Skin epidermis (tissue), 12 donors: ENCODE data around the gene TOM1L1.

Experiments
- H3K27ac ChIP-seq, 21 experiments: fragments of 200-600 bp; sonication (generic) in 11 of 21; one replicate each; pipeline ENCODE4 v1.5.0; 2020; ENCODE audit warnings: mild to moderate bottlenecking in 3 of 21, inconsistent platforms in 2 of 21, moderate library complexity in 2 of 21
- H3K4me3 ChIP-seq, 7 experiments: fragments of 200-600 bp; sonication (generic) in 2 of 7; one replicate each; pipeline ENCODE4 v1.5.0; 2020; ENCODE audit warnings: inconsistent platforms in 2 of 7, mild to moderate bottlenecking in 2 of 7, moderate library complexity in 1 of 7

The TOM1L1 gene

DNA sequence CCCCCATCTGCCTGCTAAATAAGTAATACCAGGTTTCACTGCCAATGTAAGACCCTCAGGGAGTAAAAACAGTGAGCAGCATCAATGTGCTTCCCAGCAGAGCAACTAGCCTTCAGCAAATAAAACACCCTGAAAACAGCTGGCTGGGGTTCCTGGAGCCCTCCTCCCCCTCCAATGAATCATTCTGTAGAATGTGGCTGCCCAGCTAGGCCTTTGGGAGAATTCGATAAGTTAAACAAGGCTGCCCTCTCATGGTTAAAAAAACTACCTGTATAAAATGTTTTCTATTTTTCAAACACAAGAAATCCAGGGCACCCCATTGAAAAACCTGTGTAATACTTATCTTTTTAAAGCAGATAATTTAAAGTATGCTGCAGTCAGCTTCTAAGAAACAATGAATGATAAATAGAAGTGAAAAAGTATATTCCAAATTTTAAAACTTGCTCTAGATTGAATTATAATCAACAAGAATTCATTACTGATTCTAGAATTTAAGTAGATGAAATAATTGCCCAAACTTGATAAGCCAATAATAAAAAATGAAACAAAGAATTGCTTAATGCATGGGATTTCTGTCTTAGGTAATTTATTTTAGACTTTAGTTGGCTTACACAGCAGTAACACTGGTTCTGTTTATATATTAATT lies 9.4 kb upstream of the TOM1L1 start:
- no peak overlapping the region for H3K27ac ChIP-seq

DNA sequence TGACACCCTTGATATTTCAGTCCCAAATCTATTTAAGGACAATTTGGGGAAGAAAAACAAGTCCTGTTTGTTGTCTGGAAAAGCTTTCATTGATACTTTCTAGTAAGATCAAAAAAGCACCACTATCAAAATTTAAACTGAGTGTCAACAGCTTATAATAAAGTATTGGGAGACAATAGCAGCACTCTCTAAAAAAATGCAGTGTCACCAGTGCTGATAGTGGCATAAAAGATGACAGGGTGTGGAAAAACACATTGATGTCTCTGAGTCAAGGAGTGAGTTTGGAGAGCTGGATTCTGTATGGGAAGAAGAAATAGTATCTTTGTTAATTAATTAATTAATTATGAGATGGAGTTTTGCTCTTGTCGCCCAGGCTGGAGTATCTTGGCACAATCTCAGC lies 8.3 kb upstream of the TOM1L1 start:
- no peak overlapping the region for H3K27ac ChIP-seq
- H3K4me3 ChIP-seq = no peak overlapping the region

More for the DNA sequence above, 9.4 kb upstream of the TOM1L1 start:
- H3K4me3 ChIP-seq = no peak overlapping the region

- H3K27ac ChIP-seq = no peak overlapping the region
Measured at GRCh38 chr17:54898576-54898975, 2.1 kb upstream of the TOM1L1 start.

GRCh38 chr17:54899201-54899600 lies 1.5 kb upstream of the TOM1L1 start:
- no peak overlapping the region for H3K27ac ChIP-seq
- no peak overlapping the region for H3K4me3 ChIP-seq

More at GRCh38 chr17:54898576-54898975, 2.1 kb upstream of the TOM1L1 start:
- no peak overlapping the region for H3K4me3 ChIP-seq

DNA sequence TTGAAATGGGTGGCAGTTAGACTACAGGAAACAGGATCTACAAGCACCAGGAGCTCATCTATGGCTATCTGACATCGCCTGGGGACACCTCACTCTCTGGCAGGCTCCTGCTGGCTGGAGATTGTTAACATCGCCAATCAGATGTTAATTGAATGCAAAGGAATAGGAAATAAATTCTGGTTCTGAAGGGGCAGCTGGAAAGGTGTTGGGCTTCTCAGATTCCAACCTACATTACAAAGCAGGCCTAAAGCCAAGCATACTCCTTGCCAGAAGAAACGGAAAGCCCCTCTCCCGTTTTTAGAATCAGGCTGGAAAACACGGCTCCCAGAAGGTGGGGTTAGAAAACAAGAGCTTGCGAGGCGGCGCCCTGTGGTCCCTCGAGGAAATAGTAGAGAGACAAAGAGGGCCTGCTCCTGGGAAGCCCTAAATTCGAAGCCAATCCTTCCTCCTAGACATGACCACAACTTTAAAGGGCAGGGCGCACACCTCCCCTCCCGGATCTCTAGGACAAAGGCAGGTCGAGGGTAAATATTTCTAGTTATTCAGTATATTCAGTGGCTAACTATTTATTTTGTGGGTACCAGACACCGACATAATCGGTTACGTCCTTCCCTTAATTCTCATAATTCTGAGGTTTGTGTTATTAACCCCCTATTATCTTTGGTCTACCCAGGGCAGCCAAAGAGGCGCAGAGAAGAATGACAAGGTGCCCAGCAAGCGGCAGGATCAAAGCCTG lies 763 bp upstream of the TOM1L1 start:
- Histone ChIP-seq H3K27ac (peak overlapping the region in 4 of 21 experiments; percentile 11 to 76 (median 64)), H3K4me3 (peak overlapping the region; percentile 33 to 54 (median 38))

- H3K27ac ChIP-seq = peak overlapping the region in 15 of 21 experiments; percentile 4 to 76 (median 58)
- peak overlapping the region; percentile 33 to 54 (median 38) for H3K4me3 ChIP-seq
Measured at GRCh38 chr17:54901230-54901822, 674 bp downstream of the TOM1L1 start.

DNA sequence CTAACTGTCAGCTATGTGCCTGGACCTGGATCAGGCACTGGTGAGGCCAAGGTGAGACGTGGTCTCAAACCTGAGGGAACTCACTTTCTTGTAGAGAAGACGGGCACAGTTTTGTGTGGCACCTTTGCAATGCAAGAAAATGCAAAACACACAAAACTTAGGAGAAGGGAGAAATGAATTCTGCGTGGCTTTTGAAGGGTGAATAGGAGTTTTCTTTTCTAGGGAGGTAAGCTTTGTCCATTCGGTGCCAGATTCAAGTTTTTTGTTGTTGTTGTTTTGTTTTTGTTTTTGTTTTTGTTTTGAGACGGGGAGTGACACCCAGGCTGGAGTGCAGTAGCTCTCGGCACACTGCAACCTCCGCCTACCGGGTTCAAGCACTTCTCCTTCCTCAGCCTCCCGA lies 1.4 kb downstream of the TOM1L1 start:
- Histone ChIP-seq H3K4me3 (no peak overlapping the region), H3K27ac (peak overlapping the region in 1 of 21 experiments; percentile 65)

DNA sequence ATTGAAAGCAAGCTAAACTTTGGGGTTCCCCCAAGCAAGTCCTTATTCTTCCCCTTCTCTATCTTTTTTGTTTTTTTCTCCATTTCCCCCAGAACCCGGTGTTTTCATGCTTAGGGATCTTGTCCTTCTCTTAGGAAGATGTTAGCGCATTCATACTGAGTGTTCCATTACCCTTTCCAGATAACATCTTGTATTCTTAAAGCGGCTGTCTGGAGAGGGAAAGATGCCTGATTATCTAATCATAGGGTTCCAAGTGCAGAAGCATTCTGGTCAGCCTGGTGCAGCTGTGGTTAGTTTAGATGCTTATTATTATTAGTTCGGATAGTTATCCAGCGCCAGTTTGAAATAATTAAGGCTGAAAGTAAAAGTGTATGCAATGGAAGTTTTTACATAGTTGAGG lies 2.0 kb downstream of the TOM1L1 start:
- Histone ChIP-seq H3K4me3 (no peak overlapping the region), H3K27ac (no peak overlapping the region)

GRCh38 chr17:54903375-54903774 lies 2.7 kb downstream of the TOM1L1 start:
- no peak overlapping the region for H3K4me3 ChIP-seq
- H3K27ac ChIP-seq = no peak overlapping the region

DNA sequence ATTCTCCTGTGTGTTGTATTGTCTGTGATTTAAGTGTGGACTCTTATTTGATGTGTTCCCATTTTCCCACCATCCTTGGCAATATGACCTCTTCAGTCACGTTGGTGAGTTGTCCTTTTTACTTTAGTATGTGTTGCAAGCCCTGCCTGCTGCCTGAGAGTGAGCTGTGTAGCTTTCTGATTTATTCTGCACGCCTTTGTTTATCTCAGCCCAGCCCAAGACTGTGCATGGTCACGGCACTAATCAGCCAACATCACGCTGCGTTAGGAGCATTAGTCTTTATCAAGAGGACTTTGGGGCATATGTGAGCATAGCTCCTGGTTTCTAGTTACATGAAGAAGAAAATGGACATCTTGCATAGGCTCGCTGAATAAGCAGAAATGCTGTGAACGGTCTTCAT lies 6.0 kb downstream of the TOM1L1 start:
- Histone ChIP-seq H3K4me3 (no peak overlapping the region), H3K27ac (no peak overlapping the region)

DNA sequence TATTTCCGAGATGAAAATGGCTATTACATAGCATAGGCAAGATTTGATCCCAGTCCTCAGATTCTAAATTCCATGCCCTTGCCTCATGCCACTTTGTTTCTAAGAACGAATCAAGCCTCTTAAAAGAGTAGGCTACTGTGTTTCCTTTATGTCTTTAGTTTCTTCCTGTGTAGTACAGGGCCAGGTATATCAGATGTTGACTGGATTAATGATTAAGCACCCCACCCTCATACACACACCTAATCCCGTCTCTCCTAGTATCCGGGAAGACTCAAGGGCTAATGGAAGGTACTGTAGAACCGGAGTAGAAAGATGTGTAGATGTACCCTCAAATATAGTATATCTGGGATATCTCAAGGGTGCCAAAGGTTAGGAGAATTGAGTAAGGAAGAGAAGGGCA lies 6.7 kb downstream of the TOM1L1 start:
- no peak overlapping the region for H3K27ac ChIP-seq
- H3K4me3 ChIP-seq = no peak overlapping the region

DNA sequence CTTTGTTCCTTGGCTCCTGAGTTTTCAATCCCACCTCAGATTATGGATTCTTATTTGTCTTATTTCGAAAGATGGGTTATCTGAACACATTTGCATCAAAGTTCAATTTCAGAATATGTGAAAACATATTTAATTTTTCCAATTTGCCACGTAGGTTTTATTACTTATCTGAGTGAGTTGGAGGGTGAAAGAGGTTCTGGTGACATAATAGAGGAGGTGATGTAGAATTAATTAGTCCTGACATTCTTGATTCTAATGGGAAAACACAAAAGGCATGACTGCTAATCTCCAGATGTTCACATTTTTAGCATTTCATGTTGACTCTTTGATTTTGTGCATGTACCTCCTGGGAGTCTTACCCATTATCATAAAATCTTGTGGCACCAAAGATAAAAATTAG lies 9.1 kb downstream of the TOM1L1 start:
- no peak overlapping the region for H3K4me3 ChIP-seq
- H3K27ac ChIP-seq = no peak overlapping the region

- no peak overlapping the region for H3K27ac ChIP-seq
- H3K4me3 ChIP-seq = no peak overlapping the region
Measured at GRCh38 chr17:54916721-54917120, 16.1 kb downstream of the TOM1L1 start.

GRCh38 chr17:54919425-54919824 lies 18.8 kb downstream of the TOM1L1 start:
- H3K4me3 ChIP-seq = no peak overlapping the region
- H3K27ac ChIP-seq = no peak overlapping the region

- H3K27ac ChIP-seq = no peak overlapping the region
- no peak overlapping the region for H3K4me3 ChIP-seq
Measured at GRCh38 chr17:54920819-54921218, 20.2 kb downstream of the TOM1L1 start.

DNA sequence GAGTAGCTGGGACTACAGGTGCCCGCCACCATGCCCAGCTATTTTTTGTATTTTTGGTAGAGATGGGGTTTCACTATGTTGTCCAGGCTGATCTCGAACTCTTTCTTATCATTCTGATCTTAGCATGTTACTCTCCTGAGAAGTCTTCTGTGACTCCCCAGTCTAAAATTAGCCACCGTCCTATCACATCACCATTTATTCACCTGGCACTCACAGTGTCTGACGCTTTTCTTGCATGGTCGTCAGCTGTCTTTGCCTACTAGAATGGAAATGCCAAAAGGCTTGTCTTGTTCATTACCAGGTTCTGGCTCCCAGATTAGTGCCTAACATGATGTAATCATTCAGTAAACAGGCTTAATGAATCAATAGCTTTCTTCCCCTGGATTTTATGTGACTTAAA lies 23.8 kb downstream of the TOM1L1 start:
- no peak overlapping the region for H3K4me3 ChIP-seq
- no peak overlapping the region for H3K27ac ChIP-seq

DNA sequence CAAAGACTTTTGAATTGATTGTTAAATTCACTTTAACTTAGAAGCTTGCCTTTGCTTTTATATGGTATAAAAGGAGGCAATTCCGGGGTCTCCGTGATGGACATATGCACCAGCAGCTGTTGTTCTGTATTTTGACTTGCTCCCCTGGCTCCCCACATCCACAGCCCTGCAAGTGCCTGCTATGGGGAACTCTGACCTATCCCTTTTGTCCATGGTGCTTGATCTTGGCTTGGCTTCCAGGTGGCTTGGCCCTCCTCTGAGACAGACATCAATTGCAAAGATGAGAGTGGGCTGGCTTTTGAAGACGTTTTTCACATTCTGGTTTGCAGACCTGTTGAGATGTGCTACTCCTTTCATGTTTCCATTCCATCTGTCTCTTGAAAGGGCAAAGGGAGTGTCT lies 26.9 kb downstream of the TOM1L1 start:
- Histone ChIP-seq H3K27ac (no peak overlapping the region), H3K4me3 (no peak overlapping the region)

GRCh38 chr17:54932711-54933110 lies 32.1 kb downstream of the TOM1L1 start:
- Histone ChIP-seq H3K4me3 (no peak overlapping the region), H3K27ac (no peak overlapping the region)

- Histone ChIP-seq H3K4me3 (no peak overlapping the region), H3K27ac (no peak overlapping the region)
Measured at GRCh38 chr17:54933921-54934320, 33.3 kb downstream of the TOM1L1 start.

DNA sequence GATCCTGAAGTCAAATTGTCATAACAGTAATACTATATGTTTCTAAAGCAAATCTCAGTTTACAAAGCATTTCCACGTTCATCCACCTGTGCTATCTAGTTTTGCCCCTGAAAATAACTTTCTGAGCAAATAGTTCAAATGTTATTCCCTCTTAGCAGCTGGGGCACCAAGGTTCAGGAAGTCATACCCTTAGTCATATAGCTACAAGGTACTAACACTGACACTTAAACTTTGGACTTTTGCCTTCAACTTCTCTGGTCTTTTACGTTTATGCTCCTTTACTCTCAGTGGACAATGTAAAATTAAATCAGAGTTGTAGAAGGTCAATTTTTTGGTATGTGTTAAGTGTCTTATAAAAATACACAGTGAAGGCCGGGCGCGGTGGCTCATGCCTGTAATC lies 34.8 kb downstream of the TOM1L1 start:
- Histone ChIP-seq H3K4me3 (no peak overlapping the region), H3K27ac (no peak overlapping the region)

- H3K27ac ChIP-seq = no peak overlapping the region
- H3K4me3 ChIP-seq = no peak overlapping the region
Measured at GRCh38 chr17:54937018-54937417, 36.4 kb downstream of the TOM1L1 start.
